Glomerular endothelial cell (primary cell): ENCODE results near the gene PKP3. TPM values are rescaled to one million over a fixed set of nuclear protein-coding genes. Genes with fewer than 3 reads are reported as not detected.

Experiments
- DNase-seq: peaks from one replicate; pipeline ENCODE4 v3.0.0-alpha.2; 2011; ENCODE audit warnings: low read depth, low spot score; ENCODE audit errors: extremely low read depth
- total RNA-seq: library from RNA; depleted of rRNA; stranded (reverse); fragments of >200 nt; gene quantifications from 2 replicates; pipeline ENCODE4 v1.2.3, GENCODE V29; 2015

PKP3 gene
- total RNA-seq, 1 donor from 2014 or later, result 0.41 TPM

DNA sequence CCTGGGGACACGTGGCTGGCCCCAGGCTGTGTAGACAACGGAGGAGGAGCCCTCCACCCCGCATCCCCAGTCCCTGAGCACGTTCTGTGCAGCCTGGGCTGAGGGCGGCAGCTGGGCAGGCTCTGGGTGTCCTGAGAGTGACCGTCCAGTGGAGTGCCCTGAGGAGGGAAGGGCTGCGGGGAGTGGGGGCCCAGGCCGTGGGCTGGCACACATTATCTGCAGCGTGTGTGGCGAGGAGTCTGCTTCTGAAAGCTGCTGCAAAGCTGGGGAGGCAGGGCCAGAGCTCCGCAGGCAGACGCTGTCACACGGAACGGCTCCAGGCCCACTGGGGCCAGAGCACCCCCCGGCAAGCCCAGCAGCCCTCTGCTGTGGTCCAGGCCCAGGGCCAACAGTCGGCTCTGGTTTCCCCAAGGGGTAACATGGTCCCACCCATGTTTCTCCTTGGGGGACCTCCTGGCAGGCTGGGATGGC lies 48.6 kb downstream of the PKP3 start:
- no peak for DNase-seq

GRCh38 chr11:443542-444199 lies 49.7 kb downstream of the PKP3 start:
- DNase-seq, result no peak

GRCh38 chr11:444396-445144 lies 50.6 kb downstream of the PKP3 start:
- DNase-seq, result no peak

- no peak for DNase-seq
These were observed 52.0 kb downstream of the PKP3 start for GRCh38 chr11:445765-446588.

- DNase-seq, result no peak
These were observed 52.9 kb downstream of the PKP3 start for GRCh38 chr11:446891-447290.

- DNase-seq, result no peak
These were observed 54.1 kb downstream of the PKP3 start for GRCh38 chr11:447923-448731.

- DNase-seq, result no peak
These were observed 56.1 kb downstream of the PKP3 start, which contains the start of gene PTDSS2 for GRCh38 chr11:449889-450808. PTDSS2 (plus strand) TSS chr11:450279; CDS start chr11:450456, 177 bp downstream.

DNA sequence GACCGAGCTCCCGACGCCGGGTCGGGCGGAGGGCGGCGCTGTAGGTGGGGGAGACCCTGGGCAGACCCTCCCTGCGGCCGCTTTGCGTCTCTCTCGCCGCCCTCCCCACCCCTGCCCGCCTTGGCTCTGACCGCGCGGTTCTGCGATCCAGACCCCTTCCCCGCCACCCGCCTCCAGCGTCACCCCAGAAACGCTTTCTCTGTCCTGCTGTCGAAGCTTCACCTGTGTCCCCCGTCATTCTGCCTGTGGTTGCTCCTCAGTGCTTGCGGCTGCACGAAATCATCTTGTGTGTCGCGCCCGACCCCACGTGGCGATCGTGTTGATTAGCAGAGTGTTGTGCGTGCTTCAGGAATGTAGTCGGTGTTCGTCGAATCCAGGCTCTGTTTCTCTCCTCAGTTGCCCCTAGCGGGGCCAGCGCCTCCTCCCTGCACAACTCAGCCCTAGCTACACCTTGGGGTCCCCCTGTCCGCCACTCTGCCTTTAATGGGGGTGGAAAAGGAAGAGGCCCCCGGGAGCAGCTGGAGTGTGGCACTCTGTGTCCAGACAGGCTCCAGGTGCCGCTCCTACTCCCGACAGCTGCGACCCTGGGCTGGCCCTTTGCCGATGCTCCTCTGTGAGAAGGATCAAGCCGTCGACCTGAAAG lies 56.9 kb downstream of the PKP3 start:
- no peak for DNase-seq

GRCh38 chr11:451738-452137 lies 57.7 kb downstream of the PKP3 start:
- DNase-seq, result no peak

DNA sequence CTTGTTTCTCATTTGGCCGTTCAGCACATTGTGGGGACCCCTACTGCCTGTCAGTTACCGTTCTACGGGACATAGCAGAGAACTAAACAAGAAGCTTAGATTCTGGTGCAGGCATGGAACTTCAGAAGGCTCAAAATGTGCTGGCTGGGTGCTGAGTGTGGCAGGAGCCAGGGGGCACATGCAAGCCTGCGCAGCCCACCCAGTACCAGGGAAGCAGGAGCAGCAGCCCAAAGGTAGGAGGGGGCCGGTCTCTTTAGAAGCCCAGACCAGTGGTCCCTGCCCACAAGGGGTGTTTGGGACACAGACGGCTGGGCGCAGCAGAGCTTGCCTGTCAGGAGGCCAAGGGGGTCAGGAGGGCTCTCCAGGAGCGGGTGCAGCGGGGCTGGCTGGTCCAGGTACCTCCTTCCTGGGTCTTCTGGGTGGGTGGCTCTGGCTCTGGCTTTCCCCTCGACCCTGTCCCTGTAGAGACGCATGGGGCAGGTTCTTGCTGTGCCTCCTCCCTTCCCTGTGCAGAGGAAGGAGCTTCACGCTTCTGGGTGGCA lies 58.3 kb downstream of the PKP3 start:
- DNase-seq, result no peak

- DNase-seq, result no peak
These were observed 59.0 kb downstream of the PKP3 start for GRCh38 chr11:452916-453527.

GRCh38 chr11:453564-453963 lies 59.6 kb downstream of the PKP3 start:
- no peak for DNase-seq

DNA sequence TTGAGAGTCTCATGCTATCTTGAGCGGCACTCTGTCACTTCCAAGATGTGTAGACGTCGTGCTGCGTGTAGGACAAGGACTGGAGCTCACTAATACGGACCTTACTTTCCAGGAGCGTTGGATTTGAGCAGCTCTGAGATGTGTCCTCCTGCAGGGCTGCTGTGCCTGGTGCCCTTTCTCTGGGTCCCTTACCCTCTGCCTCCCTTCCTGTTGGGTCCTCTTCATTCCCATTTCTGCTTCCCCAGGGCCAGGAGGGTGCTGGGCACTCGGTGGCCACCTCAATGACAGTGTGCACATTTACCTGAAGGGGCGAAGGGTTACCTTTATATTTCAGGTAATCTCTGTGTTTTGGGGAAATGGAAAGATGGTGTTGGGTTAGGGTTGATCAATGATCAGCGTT lies 60.0 kb downstream of the PKP3 start:
- no peak for DNase-seq

Other genes with a start within 250 kb of the PKP3 start
- gene SCGB1C1, start 201.1 kb upstream of the PKP3 start, total RNA-seq, result not detected in 2 replicates
- gene BET1L, start 186.8 kb upstream of the PKP3 start, total RNA-seq, result 24.3 and 29.1 TPM in 2 replicates
- 113 and 118 TPM in 2 replicates for gene RIC8A, start 186.5 kb upstream of the PKP3 start, total RNA-seq
- 10.4 and 15.3 TPM in 2 replicates for gene SIRT3, start 157.9 kb upstream of the PKP3 start, total RNA-seq
- 176 and 182 TPM in 2 replicates for gene PSMD13, start 157.2 kb upstream of the PKP3 start, total RNA-seq
- not detected in 2 replicates for gene NLRP6, start 115.8 kb upstream of the PKP3 start, total RNA-seq
- gene PGGHG, start 105.1 kb upstream of the PKP3 start, total RNA-seq, result 19.7 and 40.7 TPM in 2 replicates
- gene IFITM5, start 94.7 kb upstream of the PKP3 start, total RNA-seq, result not detected in 2 replicates
- 161 and 344 TPM in 2 replicates for gene IFITM2, start 86.4 kb upstream of the PKP3 start, total RNA-seq
- gene IFITM1, start 80.2 kb upstream of the PKP3 start, total RNA-seq, result 9.8 and 86.5 TPM in 2 replicates
- 253 and 440 TPM in 2 replicates for gene IFITM3, start 73.3 kb upstream of the PKP3 start, total RNA-seq
- gene B4GALNT4, start 24.7 kb upstream of the PKP3 start, total RNA-seq, result 4.7 and 5.3 TPM in 2 replicates
- gene SIGIRR, start 20.8 kb downstream of the PKP3 start, total RNA-seq, result 71.5 and 84.7 TPM in 2 replicates
- 1.2 and 2.0 TPM in 2 replicates for gene ANO9, start 47.8 kb downstream of the PKP3 start, total RNA-seq
- 59.9 and 68.8 TPM in 2 replicates for gene PTDSS2, start 56.1 kb downstream of the PKP3 start, total RNA-seq
- gene RNH1, start 113.0 kb downstream of the PKP3 start, total RNA-seq, result 158 and 255 TPM in 2 replicates
- gene HRAS, start 141.4 kb downstream of the PKP3 start, total RNA-seq, result 47.5 and 60.5 TPM in 2 replicates
- 0.53 TPM in 2 replicates for gene LRRC56, start 143.3 kb downstream of the PKP3 start, total RNA-seq
- 1.3 and 3.3 TPM in 2 replicates for gene LMNTD2, start 166.5 kb downstream of the PKP3 start, total RNA-seq
- gene RASSF7, start 166.8 kb downstream of the PKP3 start, total RNA-seq, result 17.6 and 24.2 TPM in 2 replicates
- gene PHRF1, start 182.3 kb downstream of the PKP3 start, total RNA-seq, result 22.4 and 46.5 TPM in 2 replicates
- gene IRF7, start 221.7 kb downstream of the PKP3 start, total RNA-seq, result 22.8 and 66.5 TPM in 2 replicates
- gene CDHR5, start 230.7 kb downstream of the PKP3 start, total RNA-seq, result not detected in 2 replicates
- not detected in 2 replicates for gene SCT, start 233.0 kb downstream of the PKP3 start, total RNA-seq
- gene DRD4, start 243.1 kb downstream of the PKP3 start, total RNA-seq, result not detected in 2 replicates